Activated CD4-positive, alpha-beta T cell treated with anti-CD3 and anti-CD28 coated beads, Interleukin-2, amount 10 ng/mL, durations not matched to agents 24 days and 14 days (primary cell): Measurements from ENCODE around the gene GGT5. TPM values are rescaled to one million over a fixed set of nuclear protein-coding genes. Genes with fewer than 3 reads are reported as not detected.
"Not testable (repeated sequence)": the region's sequence is repeated elsewhere in the genome, so short reads cannot be mapped to it uniquely, and the experiment has no call there.

Experiments used
- DNase-seq: peaks from one replicate; pipeline ENCODE4 v3.0.0; 2022
- H3K27ac Mint-ChIP-seq: one replicate; pipeline ENCODE4 v1.8.0; 2022; ENCODE audit warnings: mild to moderate bottlenecking, mixed read lengths
- H3K27me3 Mint-ChIP-seq: one replicate; pipeline ENCODE4 v1.8.0; 2022; ENCODE audit warnings: mixed read lengths
- H3K36me3 Mint-ChIP-seq: one replicate; pipeline ENCODE4 v1.8.0; 2022; ENCODE audit warnings: low read depth, mild to moderate bottlenecking, mixed read lengths
- H3K4me1 Mint-ChIP-seq: one replicate; pipeline ENCODE4 v1.8.0; 2021; ENCODE audit warnings: mixed read lengths
- H3K4me3 Mint-ChIP-seq: one replicate; pipeline ENCODE4 v1.8.0; 2022; ENCODE audit warnings: mild to moderate bottlenecking, moderate library complexity, mixed read lengths
- H3K9me3 Mint-ChIP-seq: one replicate; pipeline ENCODE4 v1.8.0; 2021; ENCODE audit warnings: mixed read lengths
- intact Hi-C: fragments of 100-400 bp; cut with micrococcal nuclease; formaldehyde crosslinking; loops from one replicate; pipeline ENCODE4 v1.15.1; 2023
- total RNA-seq: library from RNA; stranded (reverse); gene quantifications from 2 replicates; pipeline ENCODE4 v1.2.3, GENCODE V29; 2022

The GGT5 gene
- total RNA-seq: 0.07 TPM in 1 of 2 replicates, not detected in the other

GRCh38 chr22:24245030-24245431, at the start of gene GGT5:
Gene GGT5, minus strand, starts transcription at chr22:24245082. Its CDS starts 357 bp downstream, at chr22:24244725.
- not testable (repeated sequence) for H3K36me3 Mint-ChIP-seq, H3K27me3 Mint-ChIP-seq, DNase-seq, H3K9me3 Mint-ChIP-seq
- Mint-ChIP-seq H3K27ac (peak within 1 kb of the TSS; percentile 17), H3K4me1 (peaks cover 32% of the 10 kb centered on the region), H3K4me3 (peak within 1 kb of the TSS; percentile 1)
- intact Hi-C loops: loop anchor here (10.0 kb wide), 1 partner anchor 260 kb away; the partner anchor contains the start of gene GSTT2

- H3K4me3 Mint-ChIP-seq, H3K9me3 Mint-ChIP-seq, H3K27me3 Mint-ChIP-seq, H3K27ac Mint-ChIP-seq, H3K4me1 Mint-ChIP-seq, intact Hi-C loops, DNase-seq, H3K36me3 Mint-ChIP-seq: not testable (repeated sequence)
Measured at GRCh38 chr22:24292202-24292830, 47.4 kb upstream of the GGT5 start.

GRCh38 chr22:24291515-24292201, 46.8 kb upstream of the GGT5 start:
- Mint-ChIP-seq H3K4me3 (no peak overlapping the region), H3K27me3 (no peaks in the 10 kb centered on the region), H3K27ac (no peak overlapping the region), H3K9me3 (no peaks in the 10 kb centered on the region), H3K36me3 (peaks cover 9% of the 10 kb centered on the region), H3K4me1 (peaks cover 8% of the 10 kb centered on the region)
- intact Hi-C loops: no loop called here
- no peak for DNase-seq

GRCh38 chr22:24290459-24290858, 45.6 kb upstream of the GGT5 start:
- Mint-ChIP-seq H3K27me3 (no peaks in the 10 kb centered on the region), H3K4me3 (no peak overlapping the region), H3K4me1 (peaks cover 15% of the 10 kb centered on the region), H3K36me3 (peaks cover 5% of the 10 kb centered on the region), H3K9me3 (no peaks in the 10 kb centered on the region), H3K27ac (no peak overlapping the region)
- no peak for DNase-seq
- intact Hi-C loops: no loop called here

- H3K4me3 Mint-ChIP-seq: no peak overlapping the region
- H3K36me3 Mint-ChIP-seq: peaks cover 5% of the 10 kb centered on the region
- no peaks in the 10 kb centered on the region for H3K27me3 Mint-ChIP-seq
- no peak for DNase-seq
- no peaks in the 10 kb centered on the region for H3K9me3 Mint-ChIP-seq
- no peak overlapping the region for H3K27ac Mint-ChIP-seq
- H3K4me1 Mint-ChIP-seq: peaks cover 22% of the 10 kb centered on the region
- intact Hi-C loops: no loop called here
Measured at GRCh38 chr22:24289741-24290163, 44.9 kb upstream of the GGT5 start.

- H3K27ac Mint-ChIP-seq: no peak overlapping the region
- peaks cover 5% of the 10 kb centered on the region for H3K36me3 Mint-ChIP-seq
- H3K4me3 Mint-ChIP-seq: no peak overlapping the region
- no peak for DNase-seq
- no peaks in the 10 kb centered on the region for H3K27me3 Mint-ChIP-seq
- H3K4me1 Mint-ChIP-seq: peaks cover 25% of the 10 kb centered on the region
- intact Hi-C loops: no loop called here
- H3K9me3 Mint-ChIP-seq: no peaks in the 10 kb centered on the region
Measured at GRCh38 chr22:24289114-24289513, 44.2 kb upstream of the GGT5 start.

- H3K9me3 Mint-ChIP-seq, H3K4me3 Mint-ChIP-seq, H3K27ac Mint-ChIP-seq, intact Hi-C loops, H3K27me3 Mint-ChIP-seq, DNase-seq, H3K36me3 Mint-ChIP-seq: not testable (repeated sequence)
- peaks cover 29% of the 10 kb centered on the region for H3K4me1 Mint-ChIP-seq
Measured at GRCh38 chr22:24287801-24288200, 42.9 kb upstream of the GGT5 start.

GRCh38 chr22:24287212-24287611, 42.3 kb upstream of the GGT5 start:
- peaks cover 12% of the 10 kb centered on the region for H3K36me3 Mint-ChIP-seq
- H3K27ac Mint-ChIP-seq, intact Hi-C loops, DNase-seq, H3K27me3 Mint-ChIP-seq, H3K9me3 Mint-ChIP-seq, H3K4me3 Mint-ChIP-seq: not testable (repeated sequence)
- peaks cover 33% of the 10 kb centered on the region for H3K4me1 Mint-ChIP-seq

- peaks cover 39% of the 10 kb centered on the region for H3K4me1 Mint-ChIP-seq
- peak overlapping the region; percentile 86 for H3K27ac Mint-ChIP-seq
- peaks cover 21% of the 10 kb centered on the region for H3K36me3 Mint-ChIP-seq
- peak overlapping the region; percentile 47 for H3K4me3 Mint-ChIP-seq
- no peaks in the 10 kb centered on the region for H3K9me3 Mint-ChIP-seq
- intact Hi-C loops: loop anchor here (1.0 to 2.0 kb wide), 3 partner anchors 12 to 44 kb away; no protein-coding TSS in a partner anchor
- peak; percentile 66 for DNase-seq
- H3K27me3 Mint-ChIP-seq: peaks cover 3% of the 10 kb centered on the region
Measured at GRCh38 chr22:24285245-24285644, 40.4 kb upstream of the GGT5 start.

GRCh38 chr22:24284747-24285203, 39.9 kb upstream of the GGT5 start:
- peaks cover 3% of the 10 kb centered on the region for H3K27me3 Mint-ChIP-seq
- H3K9me3 Mint-ChIP-seq: no peaks in the 10 kb centered on the region
- intact Hi-C loops: loop anchor here (1.0 to 2.0 kb wide), 3 partner anchors 11 to 43 kb away; no protein-coding TSS in a partner anchor
- peaks cover 21% of the 10 kb centered on the region for H3K36me3 Mint-ChIP-seq
- H3K4me1 Mint-ChIP-seq: peaks cover 37% of the 10 kb centered on the region
- H3K4me3 Mint-ChIP-seq: peak overlapping the region; percentile 47
- H3K27ac Mint-ChIP-seq: peak overlapping the region; percentile 86
- DNase-seq: peak; percentile 62

- Mint-ChIP-seq H3K4me1 (peaks cover 38% of the 10 kb centered on the region), H3K27me3 (peaks cover 3% of the 10 kb centered on the region), H3K4me3 (no peak overlapping the region), H3K27ac (no peak overlapping the region), H3K36me3 (peaks cover 22% of the 10 kb centered on the region), H3K9me3 (no peaks in the 10 kb centered on the region)
- intact Hi-C loops: no loop called here
- DNase-seq: no peak
Measured at GRCh38 chr22:24282401-24282800, 37.5 kb upstream of the GGT5 start.

- H3K27me3 Mint-ChIP-seq, intact Hi-C loops, H3K27ac Mint-ChIP-seq, DNase-seq, H3K9me3 Mint-ChIP-seq, H3K4me3 Mint-ChIP-seq: not testable (repeated sequence)
- peaks cover 25% of the 10 kb centered on the region for H3K36me3 Mint-ChIP-seq
- H3K4me1 Mint-ChIP-seq: peaks cover 34% of the 10 kb centered on the region
Measured at GRCh38 chr22:24280363-24280762, 35.5 kb upstream of the GGT5 start.

GRCh38 chr22:24274696-24275405, 30.0 kb upstream of the GGT5 start:
- DNase-seq, H3K27me3 Mint-ChIP-seq, H3K9me3 Mint-ChIP-seq, H3K27ac Mint-ChIP-seq, H3K4me3 Mint-ChIP-seq: not testable (repeated sequence)
- intact Hi-C loops: loop anchor here (5.0 kb wide), 1 partner anchor 152 kb away; the partner anchor contains the start of gene ADORA2A
- Mint-ChIP-seq H3K36me3 (peaks cover 11% of the 10 kb centered on the region), H3K4me1 (peaks cover 30% of the 10 kb centered on the region)

GRCh38 chr22:24273906-24274305, 29.0 kb upstream of the GGT5 start:
- Mint-ChIP-seq H3K36me3 (peaks cover 11% of the 10 kb centered on the region), H3K4me1 (peaks cover 26% of the 10 kb centered on the region)
- not testable (repeated sequence) for H3K27ac Mint-ChIP-seq, H3K9me3 Mint-ChIP-seq, DNase-seq, H3K27me3 Mint-ChIP-seq, H3K4me3 Mint-ChIP-seq
- intact Hi-C loops: loop anchor here (1.0 to 5.0 kb wide), 2 partner anchors 11 to 153 kb away; partner anchors contain the start of gene ADORA2A
